ENCODE measurements around the gene CALN1. TPM values are rescaled to one million over a fixed set of nuclear protein-coding genes. Genes with fewer than 3 reads are reported as not detected.

CALN1 gene
- total and polyA plus RNA-seq, 4 donors = 0.02 to 0.91 (median 0.03) TPM

- no peak for ATAC-seq (ENCODE audit: insufficient read depth, low FRiP score)
- Histone ChIP-seq H3K36me3 (ENCODE audit: control insufficient read depth in 4 of 4, insufficient read depth in 4 of 4, low read length in 4 of 4) (no peaks in the 10 kb centered on the region), H3K9ac (ENCODE audit: insufficient read depth in 1 of 2, low read length in 2 of 2) (no peak overlapping the region), H3K9me3 (ENCODE audit: control insufficient read depth in 4 of 4, insufficient read depth in 3 of 4, low read length in 3 of 4) (peaks cover 0 to 8% (median 0%) of the 10 kb centered on the region in 4 donors), H3K27ac (ENCODE audit: low read depth in 1 of 2, low read length in 1 of 2) (no peak overlapping the region), H3K27me3 (ENCODE audit: control insufficient read depth in 3 of 3, insufficient read depth in 3 of 3, low read length in 2 of 3) (no peaks in the 10 kb centered on the region), H3K4me3 (no peak overlapping the region), H3K4me1 (ENCODE audit: control insufficient read depth in 5 of 5, insufficient read depth in 5 of 5, low read length in 5 of 5) (no peaks in the 10 kb centered on the region)
- TF ChIP-seq CTCF (IDR thresholded peaks at IDR 0.05; ENCODE audit: control extremely low read depth, extremely low read depth) = no peak
- DNase-seq = no peak
- WGBS, 2 donors = 82 to 89% methylated on average over 5 of the region's 5 CpGs
Measured at GRCh38 chr7:71911051-71911450, 501.1 kb downstream of the CALN1 start.

GRCh38 chr7:71905821-71906220, 506.3 kb downstream of the CALN1 start:
- no peak for ATAC-seq (ENCODE audit: insufficient read depth, low FRiP score)
- Histone ChIP-seq H3K4me3 (no peak overlapping the region), H3K27ac (ENCODE audit: low read depth in 1 of 2, low read length in 1 of 2) (no peak overlapping the region), H3K36me3 (ENCODE audit: control insufficient read depth in 4 of 4, insufficient read depth in 4 of 4, low read length in 4 of 4) (no peaks in the 10 kb centered on the region), H3K4me1 (ENCODE audit: control insufficient read depth in 5 of 5, insufficient read depth in 5 of 5, low read length in 5 of 5) (no peaks in the 10 kb centered on the region), H3K27me3 (ENCODE audit: control insufficient read depth in 3 of 3, insufficient read depth in 3 of 3, low read length in 2 of 3) (no peaks in the 10 kb centered on the region), H3K9ac (ENCODE audit: insufficient read depth in 1 of 2, low read length in 2 of 2) (no peak overlapping the region), H3K9me3 (ENCODE audit: control insufficient read depth in 4 of 4, insufficient read depth in 3 of 4, low read length in 3 of 4) (peaks cover 0 to 7% (median 0%) of the 10 kb centered on the region in 4 donors)
- no peak for DNase-seq
- 90 to 95% methylated on average over 1 of the region's 1 CpG for WGBS, 2 donors
- TF ChIP-seq CTCF (IDR thresholded peaks at IDR 0.05; ENCODE audit: control extremely low read depth, extremely low read depth) = no peak

GRCh38 chr7:71904484-71904883, 507.7 kb downstream of the CALN1 start:
- Histone ChIP-seq H3K36me3 (ENCODE audit: control insufficient read depth in 4 of 4, insufficient read depth in 4 of 4, low read length in 4 of 4) (no peaks in the 10 kb centered on the region), H3K4me1 (ENCODE audit: control insufficient read depth in 5 of 5, insufficient read depth in 5 of 5, low read length in 5 of 5) (no peaks in the 10 kb centered on the region), H3K27ac (ENCODE audit: low read depth in 1 of 2, low read length in 1 of 2) (no peak overlapping the region), H3K9me3 (ENCODE audit: control insufficient read depth in 4 of 4, insufficient read depth in 3 of 4, low read length in 3 of 4) (peaks cover 0 to 4% (median 0%) of the 10 kb centered on the region in 4 donors), H3K27me3 (ENCODE audit: control insufficient read depth in 3 of 3, insufficient read depth in 3 of 3, low read length in 2 of 3) (no peaks in the 10 kb centered on the region), H3K9ac (ENCODE audit: insufficient read depth in 1 of 2, low read length in 2 of 2) (no peak overlapping the region), H3K4me3 (no peak overlapping the region)
- TF ChIP-seq CTCF (IDR thresholded peaks at IDR 0.05; ENCODE audit: control extremely low read depth, extremely low read depth) = no peak
- DNase-seq = no peak
- ATAC-seq (ENCODE audit: insufficient read depth, low FRiP score) = no peak
- WGBS, 2 donors = 88 to 92% methylated on average over 4 of the region's 4 CpGs

DNA sequence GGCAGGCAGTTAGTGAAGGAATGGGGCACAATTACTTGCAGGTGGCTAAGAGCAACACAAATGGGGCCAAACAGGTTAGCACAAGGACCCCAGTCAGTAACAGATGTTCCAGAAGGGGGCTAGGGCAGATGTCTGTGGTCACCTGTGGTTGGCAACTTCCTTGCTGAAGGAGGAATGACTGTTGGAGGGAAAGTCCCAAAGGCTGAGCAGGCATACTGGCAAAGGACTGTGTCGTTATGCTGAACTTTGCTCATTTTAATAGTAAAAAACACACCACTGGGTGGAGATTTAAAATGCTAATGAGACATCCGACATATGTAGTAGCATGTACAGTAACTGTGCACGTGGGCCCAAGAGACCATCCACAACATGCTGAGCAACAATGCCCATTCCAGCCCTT, 511.6 kb downstream of the CALN1 start:
- H3K36me3 ChIP-seq (ENCODE audit: control insufficient read depth in 4 of 4, insufficient read depth in 4 of 4, low read length in 4 of 4) = no peaks in the 10 kb centered on the region
- no peak for TF ChIP-seq CTCF (IDR thresholded peaks at IDR 0.05; ENCODE audit: control extremely low read depth, extremely low read depth)
- no peak overlapping the region for H3K4me3 ChIP-seq
- ATAC-seq (ENCODE audit: insufficient read depth, low FRiP score) = no peak
- DNase-seq = no peak
- H3K27me3 ChIP-seq (ENCODE audit: control insufficient read depth in 3 of 3, insufficient read depth in 3 of 3, low read length in 2 of 3) = no peaks in the 10 kb centered on the region
- H3K4me1 ChIP-seq (ENCODE audit: control insufficient read depth in 5 of 5, insufficient read depth in 5 of 5, low read length in 5 of 5) = no peaks in the 10 kb centered on the region
- no peak overlapping the region for H3K27ac ChIP-seq (ENCODE audit: low read depth in 1 of 2, low read length in 1 of 2)
- 30 to 56% methylated on average over 3 of the region's 3 CpGs for WGBS, 2 donors
- H3K9me3 ChIP-seq (ENCODE audit: control insufficient read depth in 4 of 4, insufficient read depth in 3 of 4, low read length in 3 of 4) = peaks cover 0 to 2% (median 0%) of the 10 kb centered on the region in 4 donors
- H3K9ac ChIP-seq (ENCODE audit: insufficient read depth in 1 of 2, low read length in 2 of 2) = no peak overlapping the region
